Skeletal muscle tissue (tissue), 4 donors: ENCODE measurements around the gene ZCCHC10. TPM values are rescaled to one million over a fixed set of nuclear protein-coding genes. Genes with fewer than 3 reads are reported as not detected.

ENCODE experiments used
- H3K27ac ChIP-seq: one replicate; pipeline ENCODE4 v1.7.0; 2013; ENCODE audit warnings: mild to moderate bottlenecking, low read depth, low read length, inconsistent platforms
- H3K27me3 ChIP-seq, 3 donors: one replicate each; pipeline ENCODE4 v1.7.0; 2013; ENCODE audit warnings: low read length in 3 of 3; ENCODE audit not compliant: control insufficient read depth in 3 of 3, insufficient read depth in 3 of 3
- H3K36me3 ChIP-seq, 3 donors: one replicate each; pipeline ENCODE4 v1.7.0; 2013; ENCODE audit warnings: low read length in 3 of 3; ENCODE audit not compliant: control insufficient read depth in 3 of 3, insufficient read depth in 3 of 3
- H3K4me1 ChIP-seq, 3 donors: one replicate each; pipeline ENCODE4 v1.7.0; 2013; ENCODE audit warnings: low read length in 3 of 3, mild to moderate bottlenecking in 3 of 3; ENCODE audit not compliant: control insufficient read depth in 3 of 3, insufficient read depth in 3 of 3
- H3K4me3 ChIP-seq, 3 donors: one replicate each; pipeline ENCODE4 v1.7.0; 2013; ENCODE audit warnings: low read length in 3 of 3
- H3K9ac ChIP-seq, 3 donors: one replicate each; pipeline ENCODE4 v1.7.0; 2013; ENCODE audit warnings: low read length in 3 of 3, mild to moderate bottlenecking in 3 of 3, moderate library complexity in 2 of 3, low read depth in 1 of 3
- H3K9me3 ChIP-seq, 3 donors: one replicate each; pipeline ENCODE4 v1.7.0; 2013; ENCODE audit warnings: low read length in 3 of 3; ENCODE audit not compliant: control insufficient read depth in 3 of 3
- total RNA-seq: library from RNA; depleted of rRNA; stranded (reverse); fragments of >200 nt; gene quantifications from one replicate; pipeline ENCODE4 v1.2.3, GENCODE V29; 2014
- donor health status: Osteomylitis.

Gene ZCCHC10
- 11.0 TPM for total RNA-seq

GRCh38 chr5:133025804-133026663 lies at the start of gene ZCCHC10:
Gene ZCCHC10 (minus strand): TSS chr5:133026549. CDS start chr5:133026537, 12 bp downstream.
- no peaks in the 10 kb centered on the region for H3K9me3 ChIP-seq
- H3K27me3 ChIP-seq: no peaks in the 10 kb centered on the region
- peak within 1 kb of the TSS; percentile 98 for H3K27ac ChIP-seq
- H3K4me1 ChIP-seq: peaks cover 2 to 6% (median 4%) of the 10 kb centered on the region in 3 donors
- H3K9ac ChIP-seq: peak within 1 kb of the TSS; percentile 95 to 99 (median 97)
- H3K36me3 ChIP-seq: peaks cover 0 to 2% (median 0%) of the 10 kb centered on the region in 3 donors
- peak within 1 kb of the TSS; percentile 84 to 94 (median 93) for H3K4me3 ChIP-seq

GRCh38 chr5:133075572-133076536 lies 49.5 kb upstream of the ZCCHC10 start:
- H3K4me3 ChIP-seq: no peak overlapping the region
- H3K9ac ChIP-seq: no peak overlapping the region
- no peaks in the 10 kb centered on the region for H3K4me1 ChIP-seq
- H3K9me3 ChIP-seq: no peaks in the 10 kb centered on the region
- H3K27me3 ChIP-seq: no peaks in the 10 kb centered on the region
- H3K27ac ChIP-seq: no peak overlapping the region
- peaks cover 13 to 30% (median 22%) of the 10 kb centered on the region in 3 donors for H3K36me3 ChIP-seq

- H3K4me1 ChIP-seq: no peaks in the 10 kb centered on the region
- H3K36me3 ChIP-seq: peaks cover 15 to 45% (median 23%) of the 10 kb centered on the region in 3 donors
- H3K4me3 ChIP-seq: no peak overlapping the region
- no peaks in the 10 kb centered on the region for H3K27me3 ChIP-seq
- H3K9me3 ChIP-seq: no peaks in the 10 kb centered on the region
- no peak overlapping the region for H3K9ac ChIP-seq
- H3K27ac ChIP-seq: no peak overlapping the region
Measured at GRCh38 chr5:133072021-133072420, 45.7 kb upstream of the ZCCHC10 start.

DNA sequence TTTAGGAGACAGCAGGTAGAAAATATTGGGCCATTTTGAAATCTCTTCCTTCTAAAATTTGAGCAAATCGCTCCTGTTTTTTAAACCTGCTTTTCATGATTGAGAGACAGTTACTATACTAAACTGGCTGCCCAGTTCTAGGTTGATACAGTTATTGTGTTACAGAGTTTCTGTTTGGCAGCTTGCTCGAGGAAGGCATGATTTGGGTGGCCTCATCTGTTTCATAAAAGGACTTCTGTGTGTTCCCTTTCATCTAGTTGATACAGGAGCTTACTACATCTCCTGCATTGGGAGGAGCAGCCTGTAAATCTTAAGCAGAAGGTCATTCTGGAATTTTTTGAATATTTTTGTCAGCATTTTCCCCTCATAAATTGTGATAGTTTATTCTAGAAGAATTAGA lies 39.7 kb upstream of the ZCCHC10 start:
- Histone ChIP-seq H3K4me3 (no peak overlapping the region), H3K36me3 (peaks cover 4 to 21% (median 7%) of the 10 kb centered on the region in 3 donors), H3K4me1 (peaks cover 0 to 12% (median 4%) of the 10 kb centered on the region in 3 donors), H3K27ac (no peak overlapping the region), H3K27me3 (no peaks in the 10 kb centered on the region), H3K9me3 (no peaks in the 10 kb centered on the region), H3K9ac (peak overlapping the region in 2 of 3 donors; percentile 13 to 47)

DNA sequence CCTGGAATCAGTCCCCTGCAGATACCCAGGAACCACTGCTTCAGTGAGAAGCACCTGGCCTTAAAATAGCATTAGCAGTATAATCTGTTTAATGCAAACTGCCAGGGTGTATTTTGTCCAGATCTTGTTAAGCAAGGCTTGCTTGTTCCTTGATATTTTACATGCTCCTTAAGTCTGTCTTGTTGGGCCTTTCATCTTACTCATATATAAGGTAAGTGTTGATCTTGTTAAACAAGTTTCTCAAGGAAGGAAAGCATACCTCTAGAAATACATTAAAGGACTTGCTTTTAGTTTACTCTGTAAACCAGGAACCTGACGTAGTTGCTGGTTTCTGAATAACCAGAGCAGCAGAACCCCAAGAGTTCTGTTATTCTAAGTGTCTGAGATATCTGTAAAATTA lies 39.1 kb upstream of the ZCCHC10 start:
- Histone ChIP-seq H3K27ac (no peak overlapping the region), H3K36me3 (peaks cover 0 to 16% (median 3%) of the 10 kb centered on the region in 3 donors)

DNA sequence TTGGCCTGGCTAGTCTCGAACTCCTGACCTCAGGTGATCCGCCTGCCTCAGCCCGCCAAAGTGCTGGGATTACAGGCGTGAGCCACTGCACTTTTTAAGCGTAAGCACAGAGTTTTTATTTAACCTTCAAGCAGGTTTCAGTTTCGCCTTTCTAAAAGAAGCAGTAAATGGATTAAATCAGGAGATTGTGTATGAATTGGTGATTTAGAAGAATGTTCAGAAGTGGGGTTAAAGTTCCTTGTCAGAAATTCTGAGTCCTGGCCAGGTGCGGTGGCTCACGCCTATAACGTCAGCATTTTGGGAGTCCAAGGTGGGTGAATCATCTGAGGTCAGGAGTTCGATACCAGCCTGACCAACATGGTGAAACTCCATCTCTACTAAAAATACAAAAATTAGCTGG lies 37.6 kb upstream of the ZCCHC10 start:
- no peaks in the 10 kb centered on the region for H3K27me3 ChIP-seq
- H3K9me3 ChIP-seq: no peaks in the 10 kb centered on the region
- no peak overlapping the region for H3K4me3 ChIP-seq
- H3K4me1 ChIP-seq: peaks cover 0 to 12% (median 4%) of the 10 kb centered on the region in 3 donors
- no peak overlapping the region for H3K9ac ChIP-seq
- H3K36me3 ChIP-seq: peaks cover 0 to 11% (median 0%) of the 10 kb centered on the region in 3 donors
- no peak overlapping the region for H3K27ac ChIP-seq

More for the DNA sequence above, 39.1 kb upstream of the ZCCHC10 start:
- no peaks in the 10 kb centered on the region for H3K27me3 ChIP-seq
- no peaks in the 10 kb centered on the region for H3K9me3 ChIP-seq
- peak overlapping the region in 1 of 3 donors; percentile 13 for H3K9ac ChIP-seq
- H3K4me1 ChIP-seq: peaks cover 0 to 12% (median 4%) of the 10 kb centered on the region in 3 donors
- H3K4me3 ChIP-seq: no peak overlapping the region

- peaks cover 2 to 12% (median 4%) of the 10 kb centered on the region in 3 donors for H3K4me1 ChIP-seq
Measured at GRCh38 chr5:133062276-133062675, 35.9 kb upstream of the ZCCHC10 start.

DNA sequence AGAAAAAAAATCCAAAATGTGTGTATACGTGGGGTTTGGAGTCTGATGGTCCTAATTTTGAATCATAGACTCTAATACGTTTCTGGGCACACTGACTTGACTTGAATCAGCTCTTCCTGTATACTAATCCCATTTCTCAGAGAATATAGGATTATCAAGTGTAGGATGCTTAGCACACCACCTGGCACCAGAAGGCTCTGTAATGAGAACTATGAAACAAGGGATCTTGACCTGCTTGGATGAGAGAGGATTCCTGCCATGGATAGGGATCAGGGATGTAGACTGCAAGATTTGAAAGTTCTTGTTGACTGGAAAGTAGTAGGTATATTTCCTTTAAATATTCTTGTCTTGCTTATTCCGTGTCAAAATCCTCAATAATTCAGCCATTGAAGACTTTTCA lies 33.3 kb upstream of the ZCCHC10 start:
- H3K27ac ChIP-seq: no peak overlapping the region
- peaks cover under 1 to 3% (median 3%) of the 10 kb centered on the region in 3 donors for H3K4me1 ChIP-seq
- no peaks in the 10 kb centered on the region for H3K27me3 ChIP-seq
- H3K9ac ChIP-seq: no peak overlapping the region
- H3K9me3 ChIP-seq: no peaks in the 10 kb centered on the region
- H3K4me3 ChIP-seq: no peak overlapping the region
- no peaks in the 10 kb centered on the region for H3K36me3 ChIP-seq

More at GRCh38 chr5:133062276-133062675, 35.9 kb upstream of the ZCCHC10 start:
- H3K9me3 ChIP-seq: no peaks in the 10 kb centered on the region
- H3K27me3 ChIP-seq: no peaks in the 10 kb centered on the region
- no peaks in the 10 kb centered on the region for H3K36me3 ChIP-seq
- no peak overlapping the region for H3K27ac ChIP-seq
- no peak overlapping the region for H3K4me3 ChIP-seq
- no peak overlapping the region for H3K9ac ChIP-seq

DNA sequence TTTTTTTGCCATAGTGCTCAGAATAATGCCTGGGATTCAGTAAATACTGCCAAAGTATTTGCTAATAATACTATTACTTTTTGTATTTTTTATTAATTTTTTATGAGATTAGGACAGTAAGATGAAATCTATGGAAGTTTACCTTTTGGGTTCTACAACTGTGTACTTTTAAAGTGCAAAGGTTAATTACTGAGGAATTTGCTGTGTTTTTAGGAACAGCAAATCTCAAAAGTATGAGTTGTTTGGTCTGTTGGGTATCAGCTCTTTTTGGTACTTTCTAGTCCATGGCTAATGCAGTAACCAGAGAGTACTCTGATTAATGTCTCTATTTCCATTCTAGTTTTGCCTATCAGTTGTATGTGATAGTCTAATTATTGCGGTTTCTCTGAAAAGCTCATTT lies 30.5 kb upstream of the ZCCHC10 start:
- Histone ChIP-seq H3K4me1 (peaks cover 7 to 14% (median 11%) of the 10 kb centered on the region in 3 donors), H3K9me3 (no peaks in the 10 kb centered on the region), H3K27ac (no peak overlapping the region), H3K27me3 (no peaks in the 10 kb centered on the region), H3K36me3 (peaks cover 0 to 4% (median 0%) of the 10 kb centered on the region in 3 donors), H3K4me3 (no peak overlapping the region), H3K9ac (no peak overlapping the region)
